ENCODE measurements around the gene RPN1. TPM values are rescaled to one million over a fixed set of nuclear protein-coding genes. Genes with fewer than 3 reads are reported as not detected.
"Not testable (repeated sequence)": the region's sequence is repeated elsewhere in the genome, so short reads cannot be mapped to it uniquely, and the experiment has no call there.

The RPN1 gene
- total and polyA plus RNA-seq, 4 donors: 64.5 to 133 (median 105) TPM

DNA sequence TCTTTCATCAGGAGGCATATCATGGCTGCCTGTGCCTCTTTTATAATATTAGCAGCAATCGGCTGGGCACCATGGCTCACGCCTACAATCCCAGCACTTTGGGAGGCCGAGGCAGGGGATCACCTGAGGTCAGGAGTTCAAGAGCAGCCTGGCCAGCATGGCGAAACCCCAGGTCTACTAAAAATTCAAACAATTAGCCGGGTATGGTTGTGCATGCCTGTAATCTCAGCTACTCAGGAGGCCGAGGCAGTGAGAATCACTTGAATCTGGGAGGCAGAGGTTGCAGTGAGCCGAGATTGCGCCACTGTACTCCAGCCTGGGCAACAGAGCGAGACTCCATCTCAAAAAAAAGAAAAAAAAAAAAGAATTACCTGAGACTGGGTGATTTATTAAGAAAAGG lies 64.2 kb downstream of the RPN1 start:
- intact Hi-C loops (cut with DNase I); ATAC-seq (ENCODE audit: low FRiP score): not testable (repeated sequence)
- WGBS, 2 donors: 83 to 90% methylated on average over 9 of the region's 9 CpGs

DNA sequence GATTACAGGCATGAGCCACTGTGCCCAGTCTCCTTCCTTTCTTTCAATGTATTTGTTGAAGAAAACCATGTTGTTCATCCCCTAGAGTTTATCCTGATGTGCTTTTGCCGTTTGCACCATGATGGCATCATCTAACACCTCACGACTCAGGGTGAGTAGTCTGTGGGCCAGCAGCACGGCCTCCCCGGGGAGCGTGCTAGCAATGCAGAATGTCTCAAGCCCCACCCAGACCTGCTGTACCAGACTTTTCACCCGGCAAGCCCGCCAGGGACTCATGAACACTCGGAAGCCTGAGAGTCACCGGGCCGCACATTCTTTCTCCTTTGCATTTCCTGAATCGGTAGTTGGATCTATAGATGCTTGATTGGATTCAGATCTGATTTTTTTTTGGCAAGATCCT lies 64.6 kb downstream of the RPN1 start:
- Histone ChIP-seq H3K4me1 (ENCODE audit: control insufficient read depth in 1 of 2, insufficient read depth in 2 of 2, low read length in 2 of 2) (no peaks in the 10 kb centered on the region), H3K4me3 (ENCODE audit: low read length in 2 of 2) (no peak overlapping the region), H3K27me3 (ENCODE audit: control insufficient read depth in 1 of 2, insufficient read depth in 2 of 2, low read length in 1 of 2) (no peaks in the 10 kb centered on the region), H3K27ac (ENCODE audit: low read depth in 1 of 2, low read length in 2 of 2) (no peak overlapping the region), H3K9me3 (ENCODE audit: control insufficient read depth, low read length) (no peaks in the 10 kb centered on the region), H3K36me3 (ENCODE audit: control insufficient read depth in 1 of 2, insufficient read depth in 2 of 2, low read length in 1 of 2) (no peaks in the 10 kb centered on the region)
- no peak for ATAC-seq (ENCODE audit: low FRiP score)
- 84 to 86% methylated on average over 11 of the region's 11 CpGs for WGBS, 2 donors
- intact Hi-C loops (cut with DNase I): loop anchor here in 1 of 2 donors (2.0 kb wide), 1 partner anchor 159 kb away; no protein-coding TSS in a partner anchor
- no peak for DNase-seq

More for the DNA sequence above, 64.2 kb downstream of the RPN1 start:
- not testable (repeated sequence) for H3K36me3 ChIP-seq (ENCODE audit: control insufficient read depth in 1 of 2, insufficient read depth in 2 of 2, low read length in 1 of 2); H3K4me3 ChIP-seq (ENCODE audit: low read length in 2 of 2); H3K27ac ChIP-seq (ENCODE audit: low read depth in 1 of 2, low read length in 2 of 2); DNase-seq; H3K27me3 ChIP-seq (ENCODE audit: control insufficient read depth in 1 of 2, insufficient read depth in 2 of 2, low read length in 1 of 2); H3K4me1 ChIP-seq (ENCODE audit: control insufficient read depth in 1 of 2, insufficient read depth in 2 of 2, low read length in 2 of 2); H3K9me3 ChIP-seq (ENCODE audit: control insufficient read depth, low read length)

DNA sequence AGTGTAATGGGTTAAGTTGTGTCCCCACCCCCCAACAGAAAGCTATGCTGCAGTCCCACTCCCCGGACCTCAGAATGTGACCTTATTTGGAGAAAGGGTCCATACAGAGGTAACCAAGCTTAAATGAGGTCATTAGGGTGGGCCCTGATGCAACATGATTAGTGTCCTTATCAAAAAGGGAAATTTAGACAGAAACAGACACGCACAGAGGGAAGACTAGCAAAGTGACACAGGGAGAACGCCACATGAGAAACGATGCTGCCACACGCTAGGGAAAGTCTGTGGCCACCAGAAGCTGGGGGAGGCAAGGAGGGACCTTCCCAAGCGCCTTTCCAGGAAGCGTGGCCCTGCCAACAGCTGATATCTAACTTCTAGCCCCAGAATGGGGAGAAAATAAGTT lies 65.4 kb downstream of the RPN1 start:
- Histone ChIP-seq H3K27ac (ENCODE audit: low read depth in 1 of 2, low read length in 2 of 2) (no peak overlapping the region), H3K36me3 (ENCODE audit: control insufficient read depth in 1 of 2, insufficient read depth in 2 of 2, low read length in 1 of 2) (no peaks in the 10 kb centered on the region), H3K4me1 (ENCODE audit: control insufficient read depth in 1 of 2, insufficient read depth in 2 of 2, low read length in 2 of 2) (no peaks in the 10 kb centered on the region), H3K4me3 (ENCODE audit: low read length in 2 of 2) (no peak overlapping the region), H3K9me3 (ENCODE audit: control insufficient read depth, low read length) (no peaks in the 10 kb centered on the region), H3K27me3 (ENCODE audit: control insufficient read depth in 1 of 2, insufficient read depth in 2 of 2, low read length in 1 of 2) (no peaks in the 10 kb centered on the region)
- no peak for ATAC-seq (ENCODE audit: low FRiP score)
- 71 to 73% methylated on average over 7 of the region's 7 CpGs for WGBS, 2 donors
- DNase-seq: no peak
- intact Hi-C loops (cut with DNase I): loop anchor here in 1 of 2 donors (2.0 kb wide), 1 partner anchor 158 kb away; no protein-coding TSS in a partner anchor

DNA sequence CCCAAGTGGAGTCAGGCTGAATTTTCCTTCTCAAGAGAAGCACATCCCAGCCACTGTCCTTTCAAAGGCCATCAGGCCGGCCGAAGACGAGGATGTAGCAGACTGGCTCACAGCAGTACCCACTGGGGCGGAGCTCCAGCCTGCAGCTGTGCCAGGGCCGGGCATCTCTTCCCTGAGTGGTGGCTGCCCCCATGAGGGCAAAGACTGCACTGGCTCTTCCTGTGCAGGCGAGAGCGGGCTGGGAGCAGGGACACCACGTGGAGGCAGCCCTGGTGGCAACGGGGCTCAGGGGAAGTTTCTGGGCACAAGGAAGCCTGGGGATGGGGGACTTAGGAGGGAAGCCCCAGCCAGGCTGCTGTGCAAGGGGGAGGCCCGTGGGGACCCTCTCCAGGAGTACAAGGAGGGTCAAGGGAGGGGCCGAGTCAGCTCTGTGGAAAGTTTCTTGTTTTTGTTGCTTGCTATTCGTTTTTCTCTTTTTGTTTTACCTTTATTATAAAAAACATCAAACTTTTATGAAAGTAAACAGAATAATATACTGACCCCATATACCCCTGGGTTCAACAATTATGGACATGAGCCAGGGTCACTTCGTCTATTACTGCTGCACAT lies 66.1 kb downstream of the RPN1 start:
- no peak overlapping the region for H3K4me3 ChIP-seq (ENCODE audit: low read length in 2 of 2)
- intact Hi-C loops (cut with DNase I): loop anchor here in 1 of 2 donors (2.0 kb wide), 1 partner anchor 158 kb away; no protein-coding TSS in a partner anchor
- peak; percentile 79 to 90 for DNase-seq
- H3K36me3 ChIP-seq (ENCODE audit: control insufficient read depth in 1 of 2, insufficient read depth in 2 of 2, low read length in 1 of 2): no peaks in the 10 kb centered on the region
- H3K27me3 ChIP-seq (ENCODE audit: control insufficient read depth in 1 of 2, insufficient read depth in 2 of 2, low read length in 1 of 2): no peaks in the 10 kb centered on the region
- peak; percentile 92 for ATAC-seq (ENCODE audit: low FRiP score)
- WGBS, 2 donors: 12 to 24% methylated on average over 13 of the region's 13 CpGs
- no peaks in the 10 kb centered on the region for H3K4me1 ChIP-seq (ENCODE audit: control insufficient read depth in 1 of 2, insufficient read depth in 2 of 2, low read length in 2 of 2)
- no peak overlapping the region for H3K27ac ChIP-seq (ENCODE audit: low read depth in 1 of 2, low read length in 2 of 2)
- H3K9me3 ChIP-seq (ENCODE audit: control insufficient read depth, low read length): peaks cover 3% of the 10 kb centered on the region

- no peak for ATAC-seq (ENCODE audit: low FRiP score)
- Histone ChIP-seq H3K9me3 (ENCODE audit: control insufficient read depth, low read length) (peaks cover 3% of the 10 kb centered on the region), H3K27me3 (ENCODE audit: control insufficient read depth in 1 of 2, insufficient read depth in 2 of 2, low read length in 1 of 2) (no peaks in the 10 kb centered on the region), H3K27ac (ENCODE audit: low read depth in 1 of 2, low read length in 2 of 2) (no peak overlapping the region), H3K4me3 (ENCODE audit: low read length in 2 of 2) (no peak overlapping the region), H3K36me3 (ENCODE audit: control insufficient read depth in 1 of 2, insufficient read depth in 2 of 2, low read length in 1 of 2) (no peaks in the 10 kb centered on the region), H3K4me1 (ENCODE audit: control insufficient read depth in 1 of 2, insufficient read depth in 2 of 2, low read length in 2 of 2) (no peaks in the 10 kb centered on the region)
- intact Hi-C loops (cut with DNase I): no loop called here
- no peak for DNase-seq
Measured at GRCh38 chr3:128581566-128581965, 69.1 kb downstream of the RPN1 start.

GRCh38 chr3:128579927-128580326 lies 70.7 kb downstream of the RPN1 start:
- Histone ChIP-seq H3K4me3 (ENCODE audit: low read length in 2 of 2) (no peak overlapping the region), H3K27me3 (ENCODE audit: control insufficient read depth in 1 of 2, insufficient read depth in 2 of 2, low read length in 1 of 2) (no peaks in the 10 kb centered on the region), H3K27ac (ENCODE audit: low read depth in 1 of 2, low read length in 2 of 2) (no peak overlapping the region), H3K36me3 (ENCODE audit: control insufficient read depth in 1 of 2, insufficient read depth in 2 of 2, low read length in 1 of 2) (no peaks in the 10 kb centered on the region), H3K9me3 (ENCODE audit: control insufficient read depth, low read length) (peaks cover 3% of the 10 kb centered on the region), H3K4me1 (ENCODE audit: control insufficient read depth in 1 of 2, insufficient read depth in 2 of 2, low read length in 2 of 2) (no peaks in the 10 kb centered on the region)
- 71 to 79% methylated on average over 2 of the region's 2 CpGs for WGBS, 2 donors
- DNase-seq (no peak), ATAC-seq (ENCODE audit: low FRiP score) (no peak)
- intact Hi-C loops (cut with DNase I): no loop called here

DNA sequence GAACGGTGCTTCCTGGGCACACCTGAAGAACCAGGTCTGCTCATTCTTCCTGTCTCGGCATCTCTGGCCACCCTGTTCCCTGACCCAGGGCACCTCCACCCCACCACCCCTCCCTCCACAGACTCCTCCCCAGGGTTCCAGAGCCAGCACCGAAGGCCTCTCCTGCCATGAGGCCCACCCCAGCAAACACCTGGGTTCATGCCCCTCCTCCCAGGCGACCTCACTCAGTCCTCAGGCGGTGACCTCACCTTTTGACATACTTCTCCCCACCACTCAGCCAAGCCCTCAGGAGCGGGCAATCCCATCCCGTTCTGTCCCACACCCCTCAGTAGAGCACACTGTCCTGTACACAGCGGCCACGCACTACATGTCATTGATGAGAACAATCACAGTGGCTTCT lies 72.3 kb downstream of the RPN1 start:
- ATAC-seq (ENCODE audit: low FRiP score): no peak
- Histone ChIP-seq H3K27ac (ENCODE audit: low read depth in 1 of 2, low read length in 2 of 2) (no peak overlapping the region), H3K27me3 (ENCODE audit: control insufficient read depth in 1 of 2, insufficient read depth in 2 of 2, low read length in 1 of 2) (no peaks in the 10 kb centered on the region)

GRCh38 chr3:128577711-128578110 lies 72.9 kb downstream of the RPN1 start:
- Histone ChIP-seq H3K9me3 (ENCODE audit: control insufficient read depth, low read length) (peaks cover 3% of the 10 kb centered on the region), H3K36me3 (ENCODE audit: control insufficient read depth in 1 of 2, insufficient read depth in 2 of 2, low read length in 1 of 2) (no peaks in the 10 kb centered on the region), H3K27ac (ENCODE audit: low read depth in 1 of 2, low read length in 2 of 2) (no peak overlapping the region), H3K4me1 (ENCODE audit: control insufficient read depth in 1 of 2, insufficient read depth in 2 of 2, low read length in 2 of 2) (no peaks in the 10 kb centered on the region), H3K4me3 (ENCODE audit: low read length in 2 of 2) (no peak overlapping the region), H3K27me3 (ENCODE audit: control insufficient read depth in 1 of 2, insufficient read depth in 2 of 2, low read length in 1 of 2) (no peaks in the 10 kb centered on the region)
- intact Hi-C loops (cut with DNase I): no loop called here
- DNase-seq (no peak), ATAC-seq (ENCODE audit: low FRiP score) (no peak)
- WGBS, 2 donors: 74 to 79% methylated on average over 10 of the region's 10 CpGs

More for the DNA sequence above, 72.3 kb downstream of the RPN1 start:
- H3K4me1 ChIP-seq (ENCODE audit: control insufficient read depth in 1 of 2, insufficient read depth in 2 of 2, low read length in 2 of 2): no peaks in the 10 kb centered on the region
- no peaks in the 10 kb centered on the region for H3K36me3 ChIP-seq (ENCODE audit: control insufficient read depth in 1 of 2, insufficient read depth in 2 of 2, low read length in 1 of 2)
- DNase-seq: no peak
- H3K4me3 ChIP-seq (ENCODE audit: low read length in 2 of 2): no peak overlapping the region
- intact Hi-C loops (cut with DNase I): no loop called here
- 88 to 91% methylated on average over 9 of the region's 9 CpGs for WGBS, 2 donors
- H3K9me3 ChIP-seq (ENCODE audit: control insufficient read depth, low read length): peaks cover 3% of the 10 kb centered on the region

DNA sequence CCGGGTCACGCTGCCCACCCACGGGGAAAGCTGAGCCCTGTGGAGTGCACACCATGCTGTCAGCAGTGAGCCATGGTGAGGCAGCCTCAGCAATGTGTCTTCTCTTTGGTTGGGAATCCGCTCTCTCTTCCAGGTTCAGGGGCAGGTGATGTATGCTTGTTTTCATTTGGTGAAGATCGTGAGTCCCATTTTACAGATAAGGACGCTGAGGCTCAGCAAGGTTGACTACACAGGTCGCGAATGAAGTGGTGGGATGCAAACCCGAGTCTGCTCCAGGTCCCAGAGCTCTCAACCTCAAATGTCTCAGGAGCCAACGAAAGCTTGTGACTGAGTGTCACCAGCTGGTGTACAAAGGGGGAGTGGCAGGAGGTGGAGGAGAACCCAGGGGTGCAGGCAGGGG lies 74.3 kb downstream of the RPN1 start:
- DNase-seq (no peak), ATAC-seq (ENCODE audit: low FRiP score) (no peak)
- intact Hi-C loops (cut with DNase I): no loop called here
- no peaks in the 10 kb centered on the region for H3K4me1 ChIP-seq (ENCODE audit: control insufficient read depth in 1 of 2, insufficient read depth in 2 of 2, low read length in 2 of 2)
- no peaks in the 10 kb centered on the region for H3K27me3 ChIP-seq (ENCODE audit: control insufficient read depth in 1 of 2, insufficient read depth in 2 of 2, low read length in 1 of 2)
- 81 to 85% methylated on average over 10 of the region's 10 CpGs for WGBS, 2 donors
- no peaks in the 10 kb centered on the region for H3K36me3 ChIP-seq (ENCODE audit: control insufficient read depth in 1 of 2, insufficient read depth in 2 of 2, low read length in 1 of 2)
- no peak overlapping the region for H3K4me3 ChIP-seq (ENCODE audit: low read length in 2 of 2)
- H3K27ac ChIP-seq (ENCODE audit: low read depth in 1 of 2, low read length in 2 of 2): no peak overlapping the region
- H3K9me3 ChIP-seq (ENCODE audit: control insufficient read depth, low read length): peaks cover 3% of the 10 kb centered on the region
